Neural progenitor cell (in vitro differentiated cells): ENCODE measurements around the gene FOXN3. TPM values are rescaled to one million over a fixed set of nuclear protein-coding genes. Genes with fewer than 3 reads are reported as not detected.

Experiments used
- DNase-seq: peaks from one replicate; pipeline ENCODE4 v3.0.0-alpha.2; 2016; ENCODE audit warnings: low spot score
- H2AFZ ChIP-seq: fragments of 200-600 bp; sonication (generic); replicated peaks from 2 replicates; pipeline ENCODE4 v1.6.1; 2016; ENCODE audit warnings: antibody characterized with exemption
- H3F3A ChIP-seq: fragments of 200-600 bp; sonication (generic); 2 replicates; pipeline ENCODE4 v1.6.1; 2016; ENCODE audit warnings: antibody characterized with exemption, low read depth
- H3K27ac ChIP-seq: fragments of 200-600 bp; sonication (generic); 2 replicates; pipeline ENCODE4 v1.5.1; 2016; ENCODE audit warnings: mild to moderate bottlenecking
- H3K27me3 ChIP-seq: fragments of 200-600 bp; sonication (generic); 2 replicates; pipeline ENCODE4 v1.6.1; 2016; ENCODE audit warnings: mild to moderate bottlenecking, moderate library complexity
- H3K36me3 ChIP-seq: fragments of 200-600 bp; sonication (generic); 2 replicates; pipeline ENCODE4 v1.5.1; 2016
- H3K4me1 ChIP-seq: fragments of 200-600 bp; sonication (generic); 2 replicates; pipeline ENCODE4 v1.6.1; 2016; ENCODE audit warnings: mixed run types
- H3K4me2 ChIP-seq: fragments of 200-600 bp; sonication (generic); 2 replicates; pipeline ENCODE4 v1.6.1; 2016
- H3K4me3 ChIP-seq: fragments of 200-600 bp; sonication (generic); 2 replicates; pipeline ENCODE4 v1.5.1; 2016
- H3K79me2 ChIP-seq: fragments of 200-600 bp; sonication (generic); 2 replicates; pipeline ENCODE4 v1.6.1; 2016; ENCODE audit warnings: low read depth
- H3K9ac ChIP-seq: fragments of 200-600 bp; sonication (generic); 2 replicates; pipeline ENCODE4 v1.6.1; 2016
- H3K9me3 ChIP-seq: fragments of 200-600 bp; sonication (generic); 2 replicates; pipeline ENCODE4 v1.5.1; 2016; ENCODE audit warnings: low read depth
- H4K20me1 ChIP-seq: fragments of 200-600 bp; sonication (generic); 2 replicates; pipeline ENCODE4 v1.6.1; 2016; ENCODE audit warnings: low read depth
- H3K27ac Mint-ChIP-seq: 3 replicates; pipeline ENCODE4 v1.8.0; 2021; ENCODE audit warnings: mixed read lengths
- H3K27me3 Mint-ChIP-seq: 2 replicates; pipeline ENCODE4 v1.8.0; 2022; ENCODE audit warnings: low read depth, mild to moderate bottlenecking, inconsistent platforms, moderate library complexity, mixed read lengths; ENCODE audit not compliant: insufficient read depth
- H3K36me3 Mint-ChIP-seq: 3 replicates; pipeline ENCODE4 v1.8.0; 2021; ENCODE audit warnings: mixed read lengths
- H3K4me1 Mint-ChIP-seq: 3 replicates; pipeline ENCODE4 v1.8.0; 2021; ENCODE audit warnings: mixed read lengths
- H3K4me3 Mint-ChIP-seq: 3 replicates; pipeline ENCODE4 v1.8.0; 2021; ENCODE audit warnings: mild to moderate bottlenecking, moderate library complexity, mixed read lengths
- H3K9me3 Mint-ChIP-seq: 3 replicates; pipeline ENCODE4 v1.8.0; 2020; ENCODE audit warnings: mixed read lengths
- EZH2 ChIP-seq: fragments of 200-600 bp; sonication (generic); IDR thresholded peaks from 2 replicates; pipeline ENCODE4 v1.6.1; 2017; ENCODE audit warnings: antibody characterized with exemption, mild to moderate bottlenecking, moderate library complexity
- EZH2phosphoT487 ChIP-seq: fragments of 200-600 bp; sonication (generic); IDR thresholded peaks from 2 replicates; pipeline ENCODE4 v1.6.1; 2017; ENCODE audit warnings: antibody characterized with exemption
- total RNA-seq: library from RNA; depleted of rRNA; stranded (reverse); fragments of >200 nt; gene quantifications from 2 replicates; pipeline ENCODE4 v1.2.3, GENCODE V29; 2015; ENCODE audit warnings: low replicate concordance
- TF ChIP-seq, protein P1 (sequence below): fragments of 200-600 bp; sonication (generic); IDR thresholded peaks from 2 replicates; pipeline ENCODE4 v1.5.1; 2017; ENCODE audit warnings: antibody characterized with exemption, mild to moderate bottlenecking

FOXN3 gene
- total RNA-seq, 1 donor from 2014 or later: 39.5 TPM

DNA sequence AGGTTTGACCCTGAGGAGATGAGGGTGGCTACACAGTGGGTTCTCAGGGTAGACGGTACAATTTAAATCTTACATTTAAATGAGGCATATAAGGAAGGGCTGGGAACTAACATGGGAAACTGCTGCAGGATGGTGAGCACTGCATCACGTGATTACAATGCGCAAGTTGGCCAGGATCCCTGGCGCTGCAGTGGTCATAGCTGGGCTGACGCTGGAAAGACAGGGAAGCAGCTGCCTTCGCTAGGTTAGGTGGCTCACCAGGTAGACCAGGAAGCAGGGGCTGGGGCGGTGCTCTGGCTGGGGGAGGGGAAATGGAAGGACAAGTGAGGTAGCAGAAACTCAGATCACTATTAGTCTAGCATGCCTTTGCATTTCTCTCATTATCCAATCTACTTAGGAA, 149.9 kb downstream of the FOXN3 start:
- H3K79me2 ChIP-seq: peaks cover 57% of the 10 kb centered on the region
- no peak for TF ChIP-seq EZH2phosphoT487
- peaks cover 63% of the 10 kb centered on the region for H4K20me1 ChIP-seq
- H3K27ac Mint-ChIP-seq: no peak overlapping the region
- H3K27me3 Mint-ChIP-seq: no peaks in the 10 kb centered on the region
- H3F3A ChIP-seq: no peaks in the 10 kb centered on the region
- no peaks in the 10 kb centered on the region for H3K9me3 ChIP-seq
- peaks cover 10% of the 10 kb centered on the region for H3K4me1 Mint-ChIP-seq
- H3K4me3 ChIP-seq: no peak overlapping the region
- H3K9me3 Mint-ChIP-seq: no peaks in the 10 kb centered on the region
- no peak overlapping the region for H2AFZ ChIP-seq
- H3K4me1 ChIP-seq: peaks cover 13% of the 10 kb centered on the region
- H3K9ac ChIP-seq: no peak overlapping the region
- no peak overlapping the region for H3K27ac ChIP-seq
- no peak overlapping the region for H3K4me3 Mint-ChIP-seq
- H3K27me3 ChIP-seq: no peaks in the 10 kb centered on the region
- no peaks in the 10 kb centered on the region for H3K36me3 ChIP-seq
- no peak overlapping the region for H3K4me2 ChIP-seq
- no peak for DNase-seq
- peaks cover 3% of the 10 kb centered on the region for H3K36me3 Mint-ChIP-seq

DNA sequence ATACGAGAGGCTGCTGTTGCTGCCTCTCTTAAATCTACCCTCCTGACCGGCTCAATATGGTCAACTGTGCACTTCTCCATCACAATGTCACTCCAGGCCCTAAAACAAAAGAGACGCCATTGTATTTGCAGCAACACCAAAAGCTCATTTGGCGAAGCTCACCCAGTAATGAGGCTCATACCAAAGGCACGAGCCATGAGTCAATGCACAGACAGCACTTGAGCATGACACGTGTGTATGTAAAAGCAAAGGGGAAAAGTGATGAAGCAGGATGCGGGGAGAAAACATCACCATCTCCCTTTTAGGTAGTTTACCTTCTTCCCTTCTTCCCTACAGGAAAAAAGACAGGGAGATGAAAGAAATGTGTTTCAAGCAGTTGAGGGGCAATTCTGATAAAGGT, 150.3 kb downstream of the FOXN3 start:
- peaks cover 63% of the 10 kb centered on the region for H4K20me1 ChIP-seq
- no peak overlapping the region for H3K27ac ChIP-seq
- no peak for DNase-seq
- peaks cover 13% of the 10 kb centered on the region for H3K4me1 ChIP-seq
- peaks cover 3% of the 10 kb centered on the region for H3K36me3 Mint-ChIP-seq
- no peaks in the 10 kb centered on the region for H3K27me3 ChIP-seq
- peaks cover 56% of the 10 kb centered on the region for H3K79me2 ChIP-seq
- H3K9me3 Mint-ChIP-seq: no peaks in the 10 kb centered on the region
- H3K27me3 Mint-ChIP-seq: no peaks in the 10 kb centered on the region
- no peaks in the 10 kb centered on the region for H3K9me3 ChIP-seq
- TF ChIP-seq, protein P1, sequence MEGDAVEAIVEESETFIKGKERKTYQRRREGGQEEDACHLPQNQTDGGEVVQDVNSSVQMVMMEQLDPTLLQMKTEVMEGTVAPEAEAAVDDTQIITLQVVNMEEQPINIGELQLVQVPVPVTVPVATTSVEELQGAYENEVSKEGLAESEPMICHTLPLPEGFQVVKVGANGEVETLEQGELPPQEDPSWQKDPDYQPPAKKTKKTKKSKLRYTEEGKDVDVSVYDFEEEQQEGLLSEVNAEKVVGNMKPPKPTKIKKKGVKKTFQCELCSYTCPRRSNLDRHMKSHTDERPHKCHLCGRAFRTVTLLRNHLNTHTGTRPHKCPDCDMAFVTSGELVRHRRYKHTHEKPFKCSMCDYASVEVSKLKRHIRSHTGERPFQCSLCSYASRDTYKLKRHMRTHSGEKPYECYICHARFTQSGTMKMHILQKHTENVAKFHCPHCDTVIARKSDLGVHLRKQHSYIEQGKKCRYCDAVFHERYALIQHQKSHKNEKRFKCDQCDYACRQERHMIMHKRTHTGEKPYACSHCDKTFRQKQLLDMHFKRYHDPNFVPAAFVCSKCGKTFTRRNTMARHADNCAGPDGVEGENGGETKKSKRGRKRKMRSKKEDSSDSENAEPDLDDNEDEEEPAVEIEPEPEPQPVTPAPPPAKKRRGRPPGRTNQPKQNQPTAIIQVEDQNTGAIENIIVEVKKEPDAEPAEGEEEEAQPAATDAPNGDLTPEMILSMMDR: no peak
- TF ChIP-seq EZH2: no peak
- TF ChIP-seq EZH2phosphoT487: no peak
- peaks cover 11% of the 10 kb centered on the region for H3K4me1 Mint-ChIP-seq
- no peak overlapping the region for H3K4me3 Mint-ChIP-seq
- no peak overlapping the region for H2AFZ ChIP-seq
- no peak overlapping the region for H3K4me2 ChIP-seq
- no peak overlapping the region for H3K4me3 ChIP-seq
- H3K9ac ChIP-seq: no peak overlapping the region
- no peaks in the 10 kb centered on the region for H3F3A ChIP-seq
- H3K27ac Mint-ChIP-seq: no peak overlapping the region
- no peaks in the 10 kb centered on the region for H3K36me3 ChIP-seq

DNA sequence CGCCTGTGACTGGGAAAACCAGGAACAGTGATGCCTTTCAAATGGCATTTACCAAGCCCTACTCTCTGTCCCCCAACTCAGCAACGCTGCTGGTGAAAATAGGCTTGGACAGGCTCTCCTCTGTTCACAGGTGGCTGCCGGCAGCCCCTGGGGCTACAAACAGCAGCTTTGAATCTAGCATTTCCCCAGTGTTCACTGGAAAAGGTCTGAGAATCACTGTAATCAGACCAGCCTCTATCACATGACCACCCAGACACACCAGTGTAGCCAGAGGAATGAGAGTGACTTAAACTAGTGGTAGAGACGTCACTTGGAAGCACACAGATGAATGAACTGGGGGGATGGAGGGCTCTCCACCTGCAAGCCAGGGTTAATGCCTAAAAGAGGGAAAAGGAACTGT, 151.8 kb downstream of the FOXN3 start:
- no peak for DNase-seq
- Histone ChIP-seq H3K4me3 (no peak overlapping the region), H2AFZ (no peak overlapping the region), H3K79me2 (peaks cover 43% of the 10 kb centered on the region), H3K27ac (no peak overlapping the region), H4K20me1 (peaks cover 58% of the 10 kb centered on the region), H3K4me2 (no peak overlapping the region), H3K4me1 (peaks cover 13% of the 10 kb centered on the region), H3F3A (no peaks in the 10 kb centered on the region), H3K27me3 (no peaks in the 10 kb centered on the region), H3K9me3 (no peaks in the 10 kb centered on the region), H3K36me3 (no peaks in the 10 kb centered on the region), H3K9ac (no peak overlapping the region)
- no peak overlapping the region for H3K27ac Mint-ChIP-seq
- peaks cover 3% of the 10 kb centered on the region for H3K36me3 Mint-ChIP-seq
- H3K9me3 Mint-ChIP-seq: no peaks in the 10 kb centered on the region
- no peak for TF ChIP-seq EZH2
- no peak for TF ChIP-seq EZH2phosphoT487
- TF ChIP-seq, protein P1: no peak
- H3K4me1 Mint-ChIP-seq: peaks cover 7% of the 10 kb centered on the region
- no peak overlapping the region for H3K4me3 Mint-ChIP-seq
- no peaks in the 10 kb centered on the region for H3K27me3 Mint-ChIP-seq

DNA sequence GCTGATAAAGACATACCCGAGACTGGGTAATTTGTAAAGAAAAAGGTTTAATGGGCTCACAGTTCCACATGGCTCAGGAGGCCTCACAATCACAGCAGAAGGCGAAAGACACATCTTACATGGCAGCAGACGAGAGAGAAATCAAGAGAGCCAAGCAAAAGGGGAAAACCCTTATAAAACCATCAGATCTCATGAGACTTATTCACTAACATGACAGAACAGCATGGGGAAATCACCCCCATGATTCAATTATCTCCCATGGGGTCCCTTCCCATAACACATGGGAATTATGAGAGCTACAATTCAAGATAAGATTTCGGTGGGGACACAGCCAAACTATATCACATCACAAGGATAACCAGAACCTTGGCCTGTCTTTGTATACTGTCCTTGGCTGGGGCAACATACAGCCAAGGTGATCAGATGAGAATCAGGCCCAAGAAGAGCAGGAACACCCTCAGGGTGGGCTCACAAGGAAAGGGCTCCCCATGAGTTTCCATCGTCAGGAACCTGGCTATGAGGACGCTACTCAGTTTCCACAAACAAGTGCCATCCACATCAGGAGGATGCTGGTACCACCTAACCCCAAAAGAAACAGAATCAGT, 152.7 kb downstream of the FOXN3 start:
- Histone ChIP-seq H3K27ac (no peak overlapping the region), H3K4me2 (no peak overlapping the region), H3F3A (no peaks in the 10 kb centered on the region), H3K79me2 (peaks cover 46% of the 10 kb centered on the region), H2AFZ (no peak overlapping the region), H3K9me3 (no peaks in the 10 kb centered on the region), H3K9ac (no peak overlapping the region), H4K20me1 (peaks cover 55% of the 10 kb centered on the region), H3K4me1 (peaks cover 13% of the 10 kb centered on the region), H3K27me3 (no peaks in the 10 kb centered on the region), H3K4me3 (no peak overlapping the region), H3K36me3 (no peaks in the 10 kb centered on the region)
- no peak for DNase-seq
- Mint-ChIP-seq H3K4me3 (no peak overlapping the region), H3K27me3 (no peaks in the 10 kb centered on the region), H3K4me1 (peaks cover 4% of the 10 kb centered on the region), H3K9me3 (no peaks in the 10 kb centered on the region), H3K36me3 (peaks cover 3% of the 10 kb centered on the region), H3K27ac (no peak overlapping the region)
- TF ChIP-seq, protein P1: no peak
- TF ChIP-seq EZH2 (no peak), EZH2phosphoT487 (no peak)
